GM21825 (cell line): Measurements from ENCODE around the gene MAS1.

Experiments used
- ATAC-seq: cut with Tn5 transposase; IDR thresholded peaks from one replicate; pipeline ENCODE4 v1.9.1; 2021; ENCODE audit warnings: mild to moderate bottlenecking, moderate library complexity; ENCODE audit not compliant: unreplicated experiment

The MAS1 gene

DNA sequence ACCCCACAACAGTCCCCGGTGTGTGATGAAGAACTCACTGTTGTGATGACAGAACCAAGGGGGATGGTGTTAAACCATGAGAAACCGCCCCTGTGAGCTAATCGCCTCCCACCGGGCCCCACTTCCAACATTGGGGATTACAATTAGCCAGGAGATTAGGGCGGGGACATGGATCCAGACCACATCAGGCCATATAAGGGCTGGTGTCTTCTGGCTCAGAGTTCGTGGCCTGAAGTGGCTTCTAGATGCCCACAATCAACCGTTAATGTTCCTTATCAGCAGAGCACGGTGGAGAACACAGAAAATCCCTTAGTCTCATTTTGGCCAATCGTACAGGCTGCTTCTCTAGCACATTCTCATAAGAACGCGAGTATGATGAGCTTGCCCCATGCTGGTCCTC, 10.9 kb upstream of the MAS1 start:
- no peak for ATAC-seq

DNA sequence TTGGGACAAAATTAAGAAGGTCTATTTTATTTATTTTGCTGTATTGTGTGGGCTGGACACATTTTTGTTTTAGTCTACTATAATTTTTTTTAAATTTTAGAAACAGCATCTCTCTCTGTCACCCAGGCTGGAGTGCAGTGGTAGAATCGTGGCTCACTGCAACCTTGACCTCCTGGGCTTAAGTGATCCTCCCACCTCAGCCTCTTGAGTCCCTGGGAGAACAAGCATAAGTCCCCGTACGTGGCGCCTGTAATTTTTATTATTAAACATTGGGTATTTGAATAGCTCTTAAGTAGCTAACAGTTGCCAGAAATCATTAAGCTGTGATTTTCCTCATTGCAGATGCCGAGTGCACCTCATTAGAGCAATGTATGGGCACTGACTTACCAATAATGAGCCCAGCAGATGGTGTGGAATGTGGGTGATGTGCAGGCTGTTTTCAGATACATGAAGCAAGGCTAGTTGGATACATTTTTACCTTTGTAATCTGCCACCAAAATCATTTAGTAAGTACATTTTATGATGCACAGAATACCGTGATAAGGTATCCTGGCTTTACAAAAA, 10.3 kb upstream of the MAS1 start:
- ATAC-seq = no peak

DNA sequence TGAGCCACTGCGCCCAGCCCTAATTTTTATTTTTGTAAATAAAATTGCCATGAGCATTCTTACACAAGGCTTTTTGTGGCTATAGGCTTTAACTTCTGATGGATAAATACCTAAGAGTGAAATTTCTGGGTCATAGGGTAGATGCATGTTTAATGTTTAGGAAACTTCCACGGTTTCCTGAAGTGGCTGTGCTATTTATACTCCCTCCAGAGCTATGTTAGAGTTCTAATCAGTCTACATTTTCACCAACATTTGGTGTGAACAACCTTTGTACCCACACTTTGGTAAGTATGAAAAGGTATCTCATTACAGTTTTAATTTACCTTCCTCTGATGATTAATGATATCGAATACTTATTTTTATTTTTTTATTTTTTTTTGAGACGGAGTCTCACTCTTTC, 6.1 kb upstream of the MAS1 start:
- ATAC-seq = no peak

DNA sequence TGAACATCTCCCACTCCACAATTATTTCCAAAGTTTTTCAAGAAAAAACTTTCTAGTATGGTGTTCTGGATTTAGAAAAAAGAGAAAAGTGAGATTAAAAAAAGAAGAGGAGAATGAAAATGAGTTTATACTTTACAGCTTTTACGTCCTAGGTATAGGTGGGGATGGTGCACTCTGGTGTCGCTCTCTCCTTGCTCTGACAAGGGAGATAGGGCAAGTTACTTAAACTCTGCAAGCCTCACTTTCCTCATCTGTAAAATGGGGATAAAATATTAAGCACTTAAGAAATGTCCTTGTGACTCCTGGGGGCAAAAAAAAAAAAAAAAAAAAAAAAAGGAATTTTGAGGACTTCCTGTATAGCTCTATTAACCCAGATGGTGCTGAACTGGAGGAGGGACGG, 4.5 kb upstream of the MAS1 start:
- ATAC-seq = no peak

DNA sequence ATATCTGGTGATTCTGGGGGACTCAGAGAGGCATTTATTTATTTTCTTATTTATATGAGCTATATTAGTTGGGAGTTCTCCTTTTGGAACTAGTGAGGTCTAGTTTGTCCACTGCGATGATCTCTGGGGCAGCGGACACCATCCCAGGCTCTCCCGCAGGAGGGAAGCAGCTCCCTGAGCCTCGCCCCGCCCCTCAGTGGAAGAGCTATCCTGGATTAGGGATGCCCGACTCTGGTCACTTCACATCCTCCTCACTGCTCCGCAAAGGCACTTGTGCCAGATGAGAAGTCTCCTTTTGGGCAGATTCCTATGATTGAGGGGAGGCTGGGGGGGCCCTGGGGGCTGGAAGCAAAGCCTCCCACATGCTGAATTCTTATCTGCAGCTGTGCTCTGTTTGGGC, 3.6 kb upstream of the MAS1 start:
- ATAC-seq = no peak

DNA sequence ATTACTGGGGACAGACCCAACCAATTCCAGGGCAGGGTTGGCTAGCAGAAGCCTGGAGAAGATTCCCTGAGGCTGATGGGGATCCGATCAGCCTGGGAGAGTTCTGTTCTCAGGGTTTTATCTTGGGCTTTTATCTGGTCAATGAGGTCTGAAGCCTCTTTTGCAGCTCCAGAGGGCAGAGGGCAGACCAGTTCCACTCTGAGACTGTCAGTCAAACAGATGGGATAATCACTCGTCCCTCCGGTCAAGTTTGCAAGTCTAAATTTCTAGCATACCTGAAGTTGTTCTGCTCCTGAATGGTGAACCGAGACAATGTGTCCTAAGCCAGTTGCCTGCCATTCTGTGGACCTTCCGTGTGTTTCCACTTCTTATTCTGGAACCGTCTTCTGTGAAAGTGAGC, 3.0 kb upstream of the MAS1 start:
- ATAC-seq = no peak

DNA sequence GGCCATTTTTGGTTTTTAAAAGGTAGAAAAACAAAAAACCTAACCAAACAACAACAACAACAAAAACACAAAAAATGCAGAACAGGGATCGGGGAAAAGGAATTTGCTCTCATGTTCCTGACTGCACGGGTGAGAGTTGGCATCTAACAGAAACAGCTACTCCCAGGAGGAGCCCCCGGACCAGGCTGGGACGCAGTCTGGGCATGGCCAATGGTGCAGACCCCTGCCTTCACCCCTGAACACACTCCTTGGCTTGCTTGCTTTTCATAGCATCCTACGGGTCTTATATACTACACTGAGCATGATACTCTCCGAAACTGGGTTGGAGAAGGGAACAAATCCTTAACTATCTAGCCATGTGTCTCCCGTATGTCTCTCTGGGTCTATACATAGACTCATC, 587 bp upstream of the MAS1 start:
- ATAC-seq = no peak

DNA sequence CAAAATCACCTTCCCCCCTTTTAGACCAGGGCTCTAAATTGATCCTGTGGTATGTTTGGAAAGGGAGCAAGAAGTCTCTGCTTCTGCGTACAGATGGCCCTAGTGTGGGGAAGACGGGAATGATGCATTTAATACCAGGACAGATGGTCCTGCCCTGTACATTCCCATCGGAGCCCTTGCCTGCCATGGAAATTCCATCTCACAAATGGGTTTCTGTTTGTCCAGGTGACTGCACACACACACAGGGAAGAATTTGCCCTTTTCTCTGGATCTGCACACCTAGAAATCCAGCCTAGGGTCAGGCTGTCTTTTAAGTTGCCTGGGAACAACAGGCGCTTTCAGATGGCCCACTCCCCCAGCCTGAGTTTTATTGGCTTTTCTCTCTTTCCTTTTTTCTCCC, 1.3 kb downstream of the MAS1 start:
- no peak for ATAC-seq

DNA sequence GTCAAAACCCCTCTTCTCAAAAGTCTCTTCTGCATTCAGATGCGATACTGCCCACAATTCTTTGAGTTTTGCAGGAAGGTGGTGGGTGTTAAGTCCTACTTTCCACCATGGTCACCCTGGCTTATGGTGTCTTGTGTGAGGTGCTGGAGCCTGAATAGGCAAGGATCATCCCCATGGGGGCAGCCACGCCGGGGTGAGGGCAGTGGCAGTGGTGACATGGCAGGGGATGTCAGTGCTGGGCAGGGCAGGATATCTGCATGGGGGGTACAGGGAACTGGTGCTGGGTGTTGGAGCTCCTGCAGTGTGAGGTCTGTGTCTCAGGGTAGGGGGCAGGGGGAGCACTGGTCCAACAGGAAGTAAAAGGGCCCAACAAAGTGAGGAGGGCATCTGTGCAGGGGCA, 2.3 kb downstream of the MAS1 start:
- no peak for ATAC-seq

DNA sequence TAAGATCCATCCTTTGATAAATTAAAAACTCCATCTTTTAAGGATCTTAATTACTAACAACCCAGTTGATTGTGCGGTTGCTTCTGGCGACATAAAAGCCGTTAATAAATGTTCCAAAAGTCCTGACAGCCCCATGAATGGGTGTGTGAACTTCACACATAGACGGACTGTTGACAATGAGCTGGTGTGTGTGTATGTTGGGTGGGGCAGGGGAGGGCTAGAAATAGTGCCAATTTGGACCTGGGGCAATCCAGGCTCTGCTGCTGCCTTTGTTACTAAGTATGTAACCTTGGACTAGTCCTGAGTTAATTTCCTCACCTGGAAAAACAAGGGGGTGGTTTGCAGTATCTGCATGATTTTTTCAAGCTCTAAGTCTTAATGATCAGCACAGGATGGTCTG, 4.2 kb downstream of the MAS1 start:
- ATAC-seq = no peak

DNA sequence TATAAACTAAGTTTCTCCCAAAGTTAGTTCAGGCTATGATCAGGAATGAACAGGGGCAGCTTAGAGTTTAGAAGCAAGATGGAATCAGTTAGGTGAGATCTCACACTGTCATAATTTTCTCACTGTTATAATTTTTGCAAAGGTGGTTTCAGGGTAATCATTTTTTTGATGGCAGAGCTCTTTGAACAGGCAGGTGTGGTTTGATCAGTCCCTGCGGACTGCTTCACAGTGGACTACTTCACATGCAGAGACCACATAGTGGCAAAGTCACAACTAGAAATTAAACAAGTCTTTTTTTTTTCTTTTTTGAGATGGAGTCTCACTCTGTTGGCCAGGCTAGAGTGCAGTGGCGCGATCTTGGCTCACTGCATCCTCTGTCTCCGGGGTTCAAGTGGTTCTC, 6.8 kb downstream of the MAS1 start:
- ATAC-seq = no peak

DNA sequence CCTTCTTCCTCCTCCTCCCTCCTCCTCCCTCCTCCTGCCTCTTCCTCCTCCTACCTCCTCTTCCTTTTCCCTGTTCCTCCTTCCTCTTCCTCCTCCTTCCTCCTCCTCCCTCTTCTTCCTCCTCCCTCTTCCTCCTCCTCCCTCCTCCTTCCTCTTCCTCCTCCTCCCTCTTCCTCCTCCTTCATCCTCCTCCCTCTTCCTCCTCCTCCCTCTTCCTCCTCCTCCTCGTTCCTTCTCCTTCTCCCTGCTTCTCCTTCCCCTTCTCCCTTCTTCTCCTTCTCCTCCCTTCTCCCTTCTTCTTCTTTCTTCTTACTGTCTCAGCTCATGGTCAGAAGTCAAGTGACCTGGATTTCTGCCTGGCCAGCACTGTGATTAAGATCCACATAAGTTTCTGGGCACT, 7.7 kb downstream of the MAS1 start:
- ATAC-seq = no peak

DNA sequence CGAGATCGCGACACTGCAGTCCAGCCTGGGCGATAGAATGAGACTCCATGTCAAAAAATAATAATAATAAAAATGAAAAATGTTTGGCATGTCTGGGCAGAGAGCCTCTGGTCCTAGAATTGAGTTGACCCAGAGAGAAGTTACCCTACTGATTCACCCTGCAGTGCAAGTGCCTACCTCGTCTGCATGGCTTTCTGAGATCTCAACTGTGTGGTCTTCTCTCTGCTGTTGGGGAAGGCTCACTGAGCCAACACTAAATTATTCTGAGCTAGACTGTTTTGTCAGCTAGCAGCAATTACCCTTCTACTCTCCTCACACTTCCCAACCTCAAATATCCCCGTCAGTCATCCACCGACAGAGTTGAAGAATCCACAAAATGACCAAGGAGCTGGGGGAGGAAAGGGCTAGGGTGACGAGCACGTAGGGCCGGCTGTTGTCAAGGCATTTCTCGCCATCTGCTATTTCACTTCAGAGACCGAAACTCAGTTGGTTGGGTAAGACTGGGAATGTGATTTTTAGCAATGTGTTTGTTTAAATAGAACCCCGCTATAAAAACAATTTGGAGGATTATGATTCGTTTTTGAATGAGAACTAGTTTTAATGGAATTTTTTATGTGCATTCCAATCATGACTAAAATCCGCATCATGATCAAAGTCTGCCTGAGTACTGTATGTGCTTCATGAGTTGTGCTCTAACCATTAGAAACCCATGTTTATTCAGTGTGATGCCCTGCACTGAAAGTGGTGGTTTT, 9.4 kb downstream of the MAS1 start:
- ATAC-seq = no peak

DNA sequence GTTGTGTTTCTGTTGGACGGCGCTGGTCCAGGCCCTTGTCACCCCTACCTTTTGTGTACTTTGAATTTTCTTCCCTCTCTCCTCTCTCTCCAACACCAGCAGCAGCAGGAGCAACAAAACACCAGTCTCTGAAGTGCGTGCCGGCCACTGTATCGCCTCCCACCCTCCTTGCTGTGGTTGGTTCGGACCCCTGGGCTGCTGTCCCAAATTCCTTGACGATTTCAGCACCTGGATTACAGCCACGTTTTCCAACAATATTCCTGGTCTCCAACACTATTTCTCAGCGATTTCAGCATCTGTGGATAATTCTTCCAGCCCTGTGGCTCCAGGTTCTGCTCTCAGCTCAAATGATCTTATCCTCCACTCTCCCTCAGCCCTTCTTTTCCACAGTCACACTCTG, 11.8 kb downstream of the MAS1 start:
- ATAC-seq = no peak

DNA sequence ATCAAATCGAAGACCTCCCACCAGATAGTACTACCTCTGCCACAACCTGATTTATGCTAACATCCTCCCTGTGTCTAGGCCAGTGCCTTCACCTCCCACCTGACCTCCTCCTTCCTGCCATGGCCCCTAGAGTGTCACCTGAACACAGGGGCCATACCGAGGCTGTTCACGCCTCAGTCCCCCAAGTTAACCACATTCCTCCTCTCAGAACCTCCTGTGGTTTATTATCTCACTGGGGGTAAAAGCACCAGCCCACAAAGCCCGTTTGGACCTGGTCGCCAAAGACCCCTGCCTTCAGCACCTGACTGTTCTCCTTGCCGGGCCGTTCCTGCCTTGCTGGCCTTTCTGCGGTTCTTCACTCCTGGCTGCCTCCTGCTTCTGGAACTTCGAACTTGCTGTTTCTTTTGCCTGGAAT, 13.7 kb downstream of the MAS1 start:
- ATAC-seq = peak; percentile 72

DNA sequence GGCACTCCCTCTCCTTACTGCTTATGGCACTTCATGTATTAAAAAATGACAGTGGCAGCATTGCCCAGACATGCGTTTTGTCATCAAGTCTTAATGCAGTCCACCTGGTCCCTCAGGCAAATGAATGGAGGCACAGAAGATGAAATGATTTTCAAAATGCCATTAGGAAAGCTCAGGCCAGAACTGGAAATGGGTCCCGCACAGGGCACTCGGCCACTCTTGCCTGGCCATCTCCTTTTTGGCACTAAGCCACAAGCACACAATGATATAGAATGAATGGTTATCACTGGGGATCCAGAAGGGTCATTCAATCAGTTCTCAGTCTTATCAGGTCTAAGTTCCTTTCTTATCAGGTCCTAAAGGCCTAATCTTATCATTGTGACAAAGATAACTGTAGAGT, 15.6 kb downstream of the MAS1 start:
- no peak for ATAC-seq

DNA sequence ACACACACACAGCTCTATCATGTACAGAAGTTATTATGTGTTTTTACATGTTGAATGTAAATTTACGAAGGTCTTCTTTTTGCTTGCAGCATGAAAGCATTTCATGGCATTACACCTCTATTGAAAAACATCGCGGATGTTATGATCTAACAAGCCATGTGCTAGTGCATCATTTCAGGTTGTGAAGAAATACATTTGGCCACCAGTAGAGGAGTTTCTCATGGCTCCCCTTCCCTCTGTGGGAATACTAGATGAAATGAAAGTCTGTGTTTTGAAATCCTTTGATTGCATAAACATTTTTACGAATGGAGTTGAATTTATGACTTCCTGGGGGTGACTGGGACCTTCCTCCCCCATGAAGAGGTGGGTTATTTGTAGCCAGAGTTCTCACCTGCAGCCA, 17.7 kb downstream of the MAS1 start:
- no peak for ATAC-seq

DNA sequence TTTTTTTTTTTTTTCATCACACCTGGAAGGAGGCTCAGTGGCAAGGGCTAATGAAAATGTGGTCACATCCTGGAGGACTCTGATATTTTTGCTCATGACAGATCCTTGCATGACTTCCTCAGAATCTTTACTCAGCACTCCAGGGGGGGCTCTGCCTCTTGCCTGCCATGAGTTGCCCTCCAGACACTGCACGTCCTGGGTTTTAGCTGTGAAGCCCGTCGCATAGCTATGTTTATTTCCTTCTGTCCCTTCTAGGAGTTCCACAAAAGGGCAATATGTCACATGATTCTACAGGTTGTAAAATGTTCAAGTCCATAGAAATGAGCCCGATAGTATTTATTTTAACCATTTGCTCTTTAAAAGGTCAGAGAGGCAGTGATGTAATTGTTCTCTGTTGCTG, 18.2 kb downstream of the MAS1 start:
- ATAC-seq = no peak

DNA sequence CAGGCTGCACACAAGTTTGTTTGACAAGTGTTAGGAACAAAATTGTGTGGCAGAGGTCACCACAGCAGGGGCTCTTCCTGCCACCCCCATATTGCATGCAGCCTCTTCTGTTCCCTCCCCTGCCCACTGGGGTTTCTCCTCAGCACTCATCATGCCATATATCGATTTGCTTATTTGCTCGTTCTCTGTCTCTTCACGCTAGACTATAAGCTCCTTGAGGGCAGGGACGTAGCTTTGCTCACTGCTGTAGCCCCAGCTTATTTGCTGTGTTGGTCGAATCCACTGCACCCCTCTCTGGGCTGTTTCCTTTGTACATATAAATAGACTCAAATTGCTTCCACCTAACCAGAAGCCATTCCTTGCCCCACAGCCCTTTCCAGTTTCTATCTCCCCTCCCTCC, 19.6 kb downstream of the MAS1 start:
- ATAC-seq = no peak

DNA sequence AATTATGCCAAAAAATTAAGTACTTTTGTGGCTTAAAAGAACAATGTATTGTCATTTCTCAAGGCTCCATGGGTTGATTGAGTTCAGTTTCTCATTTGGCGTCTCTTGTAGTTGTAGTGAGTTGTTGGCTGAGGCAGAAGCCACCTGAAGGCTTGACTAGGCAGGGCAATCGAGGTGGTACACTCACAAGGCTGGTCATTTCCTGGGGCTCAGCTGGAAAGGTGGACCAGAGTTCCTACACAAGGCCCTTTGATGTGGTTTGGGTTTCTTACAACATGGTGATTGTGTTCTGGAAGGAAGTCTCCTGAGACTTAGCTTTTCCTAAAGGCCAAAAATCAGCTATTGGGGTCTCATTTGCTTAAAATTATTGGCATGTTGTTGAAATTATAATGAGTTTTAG, 22.6 kb downstream of the MAS1 start:
- no peak for ATAC-seq

DNA sequence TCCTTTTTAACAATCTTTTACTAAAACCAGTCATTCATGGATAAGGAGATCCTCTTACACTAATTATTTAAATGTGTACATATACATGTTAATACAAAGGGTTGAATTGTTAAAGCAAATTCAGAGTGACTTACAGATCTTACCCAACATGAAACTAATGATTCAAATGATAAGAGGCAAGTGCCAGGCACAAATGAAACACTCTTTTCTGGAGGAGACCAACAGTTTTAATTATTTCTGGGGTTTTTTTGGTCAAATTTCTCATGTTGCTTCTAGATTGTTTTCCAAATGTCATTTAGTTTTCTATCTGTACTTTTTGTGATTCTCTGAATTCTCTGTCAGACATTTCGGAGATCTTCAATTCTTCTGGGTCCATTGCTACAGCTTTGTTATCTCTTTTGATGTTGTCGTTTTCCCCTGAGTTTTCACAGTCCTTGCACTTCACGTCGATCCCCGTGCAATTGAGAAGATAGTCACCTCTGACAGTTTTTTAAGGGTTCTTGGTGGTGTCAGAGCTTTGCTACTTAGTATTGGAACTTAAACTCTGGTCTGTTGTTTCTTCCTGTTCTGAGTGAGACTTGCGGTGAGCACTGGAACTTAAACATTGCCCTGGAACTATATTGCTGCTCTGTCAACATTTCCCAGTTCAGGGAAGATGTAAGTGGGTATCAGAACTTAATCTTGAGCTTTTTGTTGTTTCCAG, 23.2 kb downstream of the MAS1 start:
- ATAC-seq = no peak

DNA sequence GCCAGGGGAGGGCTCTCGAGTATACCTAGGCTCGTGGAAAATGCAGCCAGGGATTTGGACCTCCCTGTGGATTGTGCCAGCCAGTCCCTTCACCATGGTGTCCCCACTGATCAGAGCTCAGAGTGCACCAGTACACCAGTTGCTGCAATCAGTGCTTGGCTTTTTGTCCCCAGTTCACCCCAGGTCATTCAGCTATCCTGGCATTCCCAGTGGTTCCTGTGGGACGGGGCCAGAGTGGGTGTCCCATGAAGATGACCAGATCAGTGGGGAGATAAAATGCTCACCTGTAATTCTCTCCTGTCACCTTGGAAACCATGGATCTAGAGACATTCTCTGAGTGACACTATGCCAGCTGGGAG, 23.8 kb downstream of the MAS1 start:
- no peak for ATAC-seq

DNA sequence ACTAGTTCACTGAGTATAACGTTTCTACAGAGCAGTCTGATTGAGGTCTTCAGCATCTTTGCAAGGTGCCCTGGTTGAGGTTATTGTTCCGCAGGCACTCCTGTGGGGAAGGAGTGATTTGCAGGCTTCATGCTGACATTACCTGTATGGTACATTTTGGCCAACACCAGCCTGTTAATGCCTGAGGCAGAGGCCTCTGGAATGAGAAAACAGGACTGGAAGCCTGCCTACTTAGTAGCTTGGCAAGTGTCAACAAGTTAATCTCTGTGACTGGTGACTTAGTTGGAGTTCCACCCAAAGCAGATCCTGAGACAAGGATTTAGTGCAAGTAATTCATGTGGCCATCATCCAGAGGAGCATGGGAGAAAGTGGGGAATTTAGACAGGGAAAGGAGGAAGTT, 24.6 kb downstream of the MAS1 start:
- ATAC-seq = no peak
